Central memory CD8-positive, alpha-beta T cell (primary cell): ENCODE measurements around the gene VPS8.

Experiments
- ATAC-seq: fragments of 150-1000 bp; cut with Tn5 transposase; replicated peaks from 2 replicates; pipeline ENCODE4 v1.10.0; 2022; ENCODE audit warnings: mild to moderate bottlenecking, moderate FRiP score, moderate number of reproducible peaks; ENCODE audit not compliant: poor library complexity, severe bottlenecking; ENCODE audit errors: extremely low read depth
- DNase-seq, 2 donors: peaks; one replicate each; pipeline ENCODE4 v3.0.0; 2021; ENCODE audit warnings: low spot score in 2 of 2
- H3K27ac Mint-ChIP-seq: one replicate; pipeline ENCODE4 v1.8.0; 2022; ENCODE audit warnings: low read depth, mild to moderate bottlenecking, moderate library complexity, mixed read lengths
- H3K27me3 Mint-ChIP-seq: one replicate; pipeline ENCODE4 v1.8.0; 2022; ENCODE audit warnings: mixed read lengths
- H3K36me3 Mint-ChIP-seq: one replicate; pipeline ENCODE4 v1.8.0; 2022; ENCODE audit warnings: mild to moderate bottlenecking, moderate library complexity, mixed read lengths; ENCODE audit not compliant: insufficient read depth
- H3K4me1 Mint-ChIP-seq: one replicate; pipeline ENCODE4 v1.8.0; 2022; ENCODE audit warnings: mixed read lengths
- H3K4me3 Mint-ChIP-seq: one replicate; pipeline ENCODE4 v1.8.0; 2022; ENCODE audit warnings: mild to moderate bottlenecking, moderate library complexity, mixed read lengths
- H3K9me3 Mint-ChIP-seq: one replicate; pipeline ENCODE4 v1.8.0; 2022; ENCODE audit warnings: mixed read lengths

VPS8 gene

DNA sequence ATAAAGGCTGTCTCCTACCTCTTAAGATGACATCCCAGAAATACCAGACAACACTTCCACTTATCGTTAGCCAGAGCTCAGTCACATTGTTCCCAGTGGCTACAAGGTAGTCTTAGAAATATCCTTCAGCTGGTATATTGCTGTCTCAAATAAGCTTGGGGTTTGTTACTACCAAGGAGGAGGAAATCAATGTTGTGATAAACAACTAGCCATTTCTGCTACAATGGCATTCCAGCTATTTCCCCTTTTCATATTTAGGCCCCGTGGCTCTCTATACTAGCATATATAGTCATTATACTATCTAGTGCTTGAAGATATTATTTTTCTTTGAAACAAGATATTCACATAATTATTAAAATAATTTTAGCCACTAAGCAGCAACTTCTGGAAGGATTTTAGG is 56.5 kb downstream of the VPS8 start:
- no peaks in the 10 kb centered on the region for H3K9me3 Mint-ChIP-seq
- DNase-seq, result no peak
- H3K4me1 Mint-ChIP-seq, result no peaks in the 10 kb centered on the region
- H3K4me3 Mint-ChIP-seq, result no peak overlapping the region
- H3K27ac Mint-ChIP-seq, result no peak overlapping the region
- H3K36me3 Mint-ChIP-seq, result peaks cover 35% of the 10 kb centered on the region
- H3K27me3 Mint-ChIP-seq, result no peaks in the 10 kb centered on the region
- ATAC-seq, result no peak

DNA sequence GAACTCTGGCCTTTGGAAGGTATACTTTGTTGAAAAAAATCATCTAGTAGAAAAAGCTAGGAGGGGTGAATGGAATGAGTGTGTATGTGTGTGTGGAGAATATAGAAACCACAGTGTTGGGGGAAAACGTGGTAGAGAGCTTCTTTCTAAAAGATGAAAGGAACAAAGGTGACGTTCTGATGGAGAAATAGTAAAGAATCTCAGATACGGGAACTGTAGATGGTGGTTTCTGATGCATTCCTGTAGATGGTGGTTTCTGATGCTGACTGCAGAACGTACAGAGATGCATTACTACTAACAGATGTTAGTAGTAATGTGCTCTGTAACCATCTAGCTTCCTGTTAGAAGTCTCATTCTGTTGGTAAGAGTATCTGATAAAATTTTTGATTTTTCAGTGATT is 60.2 kb downstream of the VPS8 start:
- ATAC-seq (no peak), DNase-seq (no peak)
- H3K27ac Mint-ChIP-seq, result peak overlapping the region; percentile 9
- no peaks in the 10 kb centered on the region for H3K27me3 Mint-ChIP-seq
- H3K9me3 Mint-ChIP-seq, result no peaks in the 10 kb centered on the region
- H3K4me1 Mint-ChIP-seq, result no peaks in the 10 kb centered on the region
- peaks cover 39% of the 10 kb centered on the region for H3K36me3 Mint-ChIP-seq
- H3K4me3 Mint-ChIP-seq, result no peak overlapping the region

- Mint-ChIP-seq H3K27ac (no peak overlapping the region), H3K4me3 (no peak overlapping the region), H3K36me3 (peaks cover 36% of the 10 kb centered on the region), H3K27me3 (no peaks in the 10 kb centered on the region), H3K4me1 (no peaks in the 10 kb centered on the region), H3K9me3 (no peaks in the 10 kb centered on the region)
- ATAC-seq (no peak), DNase-seq (no peak)
These were observed 61.2 kb downstream of the VPS8 start for GRCh38 chr3:184873141-184873540.

DNA sequence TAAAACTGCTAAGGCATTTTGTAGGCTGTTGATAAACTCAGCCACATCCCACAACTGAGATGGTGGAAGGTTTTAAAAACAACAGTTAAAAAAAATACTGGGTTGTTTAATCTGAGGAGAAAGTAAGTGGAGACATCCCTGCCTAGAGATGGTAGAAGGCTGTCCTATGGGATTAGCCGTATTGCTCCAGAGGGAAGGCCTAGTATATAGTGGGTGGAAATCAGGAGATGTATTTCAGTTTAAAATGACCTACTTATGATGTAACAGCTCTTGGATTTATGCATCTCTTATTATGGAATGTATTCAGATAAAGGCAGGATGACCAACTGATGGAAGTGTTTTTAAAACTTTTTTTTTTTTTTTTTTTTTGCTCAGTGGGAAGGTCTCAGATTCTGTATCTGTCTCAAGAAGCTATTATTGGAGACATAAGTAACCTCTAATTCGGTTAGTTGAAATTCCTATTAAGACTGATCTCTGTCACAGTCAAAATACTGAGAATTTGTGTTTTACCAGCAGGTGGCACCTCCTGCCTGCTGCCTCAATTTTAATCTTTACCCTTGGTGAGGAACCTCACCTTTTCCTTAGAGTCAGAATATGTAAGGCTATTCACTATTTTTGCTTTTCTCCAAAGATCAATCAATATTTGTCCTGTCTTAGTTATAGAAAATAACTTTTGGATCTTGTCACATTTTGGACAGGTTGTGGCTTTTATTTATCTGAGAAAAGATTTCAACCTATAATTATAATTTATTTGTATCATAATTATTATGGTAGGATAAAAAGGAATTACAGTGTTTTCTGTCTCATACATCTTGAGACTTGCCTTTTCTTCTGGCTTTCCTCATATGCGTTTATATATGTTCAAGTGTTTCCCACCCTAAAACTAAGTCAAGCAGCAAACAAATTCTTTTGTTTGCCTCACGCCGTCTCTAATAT is 63.0 kb downstream of the VPS8 start:
- Mint-ChIP-seq H3K4me1 (peaks cover 3% of the 10 kb centered on the region), H3K27ac (no peak overlapping the region), H3K4me3 (no peak overlapping the region), H3K27me3 (no peaks in the 10 kb centered on the region), H3K9me3 (no peaks in the 10 kb centered on the region), H3K36me3 (peaks cover 22% of the 10 kb centered on the region)
- no peak for ATAC-seq
- no peak for DNase-seq

GRCh38 chr3:184880276-184881019 is 68.5 kb downstream of the VPS8 start:
- Mint-ChIP-seq H3K4me3 (no peak overlapping the region), H3K27me3 (no peaks in the 10 kb centered on the region), H3K27ac (no peak overlapping the region), H3K36me3 (peaks cover 17% of the 10 kb centered on the region), H3K9me3 (no peaks in the 10 kb centered on the region), H3K4me1 (peaks cover 3% of the 10 kb centered on the region)
- ATAC-seq (no peak), DNase-seq (no peak)

- no peak for ATAC-seq
- H3K36me3 Mint-ChIP-seq, result peaks cover 10% of the 10 kb centered on the region
- no peak overlapping the region for H3K27ac Mint-ChIP-seq
These were observed 72.5 kb downstream of the VPS8 start for GRCh38 chr3:184884359-184885017.

GRCh38 chr3:184885112-184885511 is 73.1 kb downstream of the VPS8 start:
- no peak overlapping the region for H3K27ac Mint-ChIP-seq
- H3K27me3 Mint-ChIP-seq, result no peaks in the 10 kb centered on the region
- no peaks in the 10 kb centered on the region for H3K4me1 Mint-ChIP-seq
- H3K36me3 Mint-ChIP-seq, result peaks cover 11% of the 10 kb centered on the region
- no peak overlapping the region for H3K4me3 Mint-ChIP-seq
- no peak for ATAC-seq
- H3K9me3 Mint-ChIP-seq, result no peaks in the 10 kb centered on the region
- no peak for DNase-seq

More at GRCh38 chr3:184884359-184885017, 72.5 kb downstream of the VPS8 start:
- no peak for DNase-seq
- peaks cover under 1% of the 10 kb centered on the region for H3K4me1 Mint-ChIP-seq
- H3K27me3 Mint-ChIP-seq, result no peaks in the 10 kb centered on the region
- H3K4me3 Mint-ChIP-seq, result no peak overlapping the region
- no peaks in the 10 kb centered on the region for H3K9me3 Mint-ChIP-seq

- ATAC-seq, result no peak
- Mint-ChIP-seq H3K4me1 (no peaks in the 10 kb centered on the region), H3K36me3 (peaks cover 11% of the 10 kb centered on the region), H3K9me3 (no peaks in the 10 kb centered on the region), H3K4me3 (no peak overlapping the region), H3K27ac (no peak overlapping the region), H3K27me3 (no peaks in the 10 kb centered on the region)
- no peak for DNase-seq
These were observed 75.6 kb downstream of the VPS8 start for GRCh38 chr3:184887574-184887973.

DNA sequence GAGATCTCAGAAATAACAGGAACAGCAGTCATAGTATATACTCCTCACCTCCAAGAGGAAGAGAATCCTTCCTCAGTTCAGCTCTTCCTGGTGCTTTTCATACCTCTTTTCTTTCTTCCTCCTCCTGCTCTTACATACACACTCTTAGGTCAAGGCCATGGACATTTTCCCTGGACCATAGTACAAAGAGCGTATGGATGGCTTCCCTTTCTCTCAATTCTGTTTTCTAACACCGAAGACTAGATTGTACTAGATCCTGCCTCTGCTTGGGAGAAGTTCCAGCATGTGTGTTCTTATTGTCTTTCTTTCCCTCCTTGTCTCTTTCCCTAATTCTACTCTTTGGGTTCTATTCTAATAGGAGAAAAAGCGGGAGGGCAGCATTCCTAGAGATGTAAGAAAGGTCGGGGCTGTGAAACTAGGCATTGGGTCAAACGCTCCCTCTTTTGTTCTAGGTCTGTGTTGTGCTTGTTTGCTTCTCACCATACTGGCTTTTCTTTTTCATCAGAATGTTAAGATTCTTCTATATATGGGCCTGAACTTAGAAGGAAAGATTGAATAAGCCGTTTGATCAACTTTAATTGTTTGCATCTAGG is 77.4 kb downstream of the VPS8 start:
- no peak overlapping the region for H3K4me3 Mint-ChIP-seq
- ATAC-seq, result no peak
- peaks cover 11% of the 10 kb centered on the region for H3K36me3 Mint-ChIP-seq

GRCh38 chr3:184894051-184894450 is 82.1 kb downstream of the VPS8 start:
- Mint-ChIP-seq H3K27me3 (no peaks in the 10 kb centered on the region), H3K9me3 (no peaks in the 10 kb centered on the region), H3K36me3 (peaks cover 6% of the 10 kb centered on the region), H3K27ac (no peak overlapping the region), H3K4me3 (no peak overlapping the region), H3K4me1 (no peaks in the 10 kb centered on the region)
- DNase-seq, result no peak
- ATAC-seq, result no peak

More for the DNA sequence above, 77.4 kb downstream of the VPS8 start:
- Mint-ChIP-seq H3K4me1 (no peaks in the 10 kb centered on the region), H3K27me3 (no peaks in the 10 kb centered on the region), H3K9me3 (no peaks in the 10 kb centered on the region), H3K27ac (no peak overlapping the region)
- no peak for DNase-seq

DNA sequence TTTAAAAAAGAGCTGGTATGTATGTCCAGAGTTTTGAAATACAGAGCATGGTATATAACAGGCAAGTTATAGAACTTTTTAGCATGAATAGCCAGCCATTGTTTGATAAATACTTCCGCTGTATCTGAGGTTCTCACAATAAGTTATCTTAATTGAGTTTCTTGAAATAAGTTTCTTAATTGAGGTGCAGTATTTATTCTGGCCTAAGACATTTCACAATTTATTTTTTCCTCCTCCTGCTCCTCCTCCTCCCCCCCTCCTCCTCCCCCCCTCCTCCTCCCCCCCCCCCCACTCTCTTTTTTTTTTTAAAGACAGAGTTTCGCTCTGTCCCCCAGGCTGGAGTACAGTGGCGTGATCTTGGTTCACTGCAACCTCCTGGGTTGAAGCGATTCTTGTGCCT is 83.4 kb downstream of the VPS8 start:
- Mint-ChIP-seq H3K36me3 (peaks cover 3% of the 10 kb centered on the region), H3K27me3 (no peaks in the 10 kb centered on the region), H3K9me3 (no peaks in the 10 kb centered on the region), H3K27ac (no peak overlapping the region), H3K4me3 (no peak overlapping the region), H3K4me1 (no peaks in the 10 kb centered on the region)
- DNase-seq, result no peak
- ATAC-seq, result no peak

GRCh38 chr3:184896336-184896735 is 84.4 kb downstream of the VPS8 start:
- Mint-ChIP-seq H3K4me1 (no peaks in the 10 kb centered on the region), H3K9me3 (no peaks in the 10 kb centered on the region), H3K36me3 (no peaks in the 10 kb centered on the region), H3K4me3 (no peak overlapping the region), H3K27ac (no peak overlapping the region), H3K27me3 (no peaks in the 10 kb centered on the region)
- no peak for ATAC-seq
- DNase-seq, result no peak
